Panc1 (cell line): ENCODE data around the gene INPP1.

Experiments used
- POLR2AphosphoS5 ChIP-seq: IDR thresholded peaks from 2 replicates; pipeline ENCODE4 v1.6.1; 2012; ENCODE audit warnings: mild to moderate bottlenecking, low read depth, low read length, moderate library complexity
- TCF7L2 ChIP-seq: IDR thresholded peaks from 2 replicates; pipeline ENCODE4 v1.6.1; 2011; ENCODE audit warnings: mild to moderate bottlenecking, low read depth, low read length, inconsistent platforms

DNA sequence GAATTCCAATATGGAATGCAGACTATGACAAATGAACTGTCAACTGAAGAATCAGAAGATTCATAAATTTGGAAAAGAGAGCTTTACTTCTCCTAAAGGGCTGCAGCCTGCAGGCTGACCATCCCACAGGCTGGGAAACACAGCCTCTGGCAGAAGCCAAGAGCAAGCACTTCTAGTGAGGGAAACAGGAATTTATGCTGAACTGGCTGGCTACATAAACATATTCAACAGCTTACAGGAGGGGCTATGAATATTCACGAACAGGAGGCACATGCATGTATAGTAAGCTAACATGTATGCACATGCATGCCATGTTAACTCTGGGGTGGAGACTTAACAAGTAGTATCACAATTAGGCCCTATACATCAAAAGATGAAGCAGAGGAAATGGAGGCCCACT lies 41.3 kb upstream of the INPP1 start:
- no peak for TF ChIP-seq POLR2AphosphoS5
- TF ChIP-seq TCF7L2: no peak
